B cell (primary cell): ENCODE measurements around the gene C7orf25. TPM values are rescaled to one million over a fixed set of nuclear protein-coding genes. Genes with fewer than 3 reads are reported as not detected.

ENCODE experiments used
- ATAC-seq: fragments of 200-7000 bp; cut with Tn5 transposase; one replicate; pipeline ENCODE4 v1.10.0; 2021; ENCODE audit warnings: low read depth, mild to moderate bottlenecking, moderate number of reproducible peaks, moderate library complexity
- CTCF ChIA-PET: fragments of 350-600 bp; sonication (Branson Sonifier 250); formaldehyde crosslinking; loops from one replicate; lab custom pipeline; 2021; ENCODE audit warnings: antibody characterized with exemption, inconsistent platforms; lab: Charles Lee
- POLR2A ChIA-PET: fragments of 350-600 bp; sonication (Branson Sonifier 250); formaldehyde crosslinking; loops from one replicate; lab custom pipeline; 2021; ENCODE audit warnings: antibody characterized with exemption; lab: Charles Lee
- DNase-seq: peaks from one replicate; pipeline ENCODE4 v3.0.0; 2013
- H2AFZ ChIP-seq: 2 replicates; pipeline ENCODE4 v1.6.1; 2012; ENCODE audit warnings: mild to moderate bottlenecking, low read depth, low read length; ENCODE audit not compliant: insufficient read depth, poor library complexity, severe bottlenecking
- H3K27ac ChIP-seq, 2 donors: 1 replicate in 1 of 2; 2 replicates in 1 of 2; pipeline ENCODE4 v1.5.1; 2012 to 2013; ENCODE audit warnings: low read length in 2 of 2, mild to moderate bottlenecking in 2 of 2, moderate library complexity in 1 of 2
- H3K27me3 ChIP-seq, 4 experiments: fragments of 200-600 bp in 1 of 4; sonication (generic) in 1 of 4; replicated peaks in 1 of 4; 1 replicate in 2 of 4; 2 replicates in 2 of 4; pipeline versions ENCODE4 v1.6.1 to v1.7.0; 2013 to 2016; ENCODE audit warnings: low read length in 3 of 4, mild to moderate bottlenecking in 2 of 4, mixed read lengths in 1 of 4, moderate library complexity in 1 of 4; ENCODE audit not compliant: insufficient read depth in 4 of 4, control insufficient read depth in 3 of 4; ENCODE audit errors: control extremely low read depth in 1 of 4
- H3K36me3 ChIP-seq, 2 experiments: replicated peaks in 1 of 2; 1 replicate in 1 of 2; 2 replicates in 1 of 2; pipeline versions ENCODE4 v1.6.1 to v1.7.1; 2013; ENCODE audit warnings: low read length in 1 of 2; ENCODE audit not compliant: insufficient read depth in 2 of 2, control insufficient read depth in 1 of 2; ENCODE audit errors: control extremely low read depth in 1 of 2, extremely low read depth in 1 of 2
- H3K4me1 ChIP-seq, 2 donors: fragments of 200-600 bp in 1 of 2; sonication (generic) in 1 of 2; 1 replicate in 1 of 2; 2 replicates in 1 of 2; pipeline versions ENCODE4 v1.5.1 to v1.6.1; 2013 to 2017; ENCODE audit warnings: low read length in 2 of 2; ENCODE audit not compliant: control insufficient read depth in 2 of 2, insufficient read depth in 2 of 2
- H3K4me2 ChIP-seq: replicated peaks from 2 replicates; pipeline ENCODE3; 2012; ENCODE audit warnings: mild to moderate bottlenecking, low read depth, low read length; ENCODE audit not compliant: poor library complexity, severe bottlenecking
- H3K4me3 ChIP-seq, 5 experiments: fragments of 200-600 bp in 1 of 5; sonication (generic) in 1 of 5; 1 replicate in 3 of 5; 2 replicates in 2 of 5; pipeline versions ENCODE4 v1.5.1 to v1.7.0; 2011 to 2016; ENCODE audit warnings: low read length in 4 of 5, mild to moderate bottlenecking in 4 of 5, low read depth in 2 of 5, control low read depth in 1 of 5, moderate library complexity in 1 of 5; ENCODE audit not compliant: insufficient read depth in 1 of 5; ENCODE audit errors: control extremely low read depth in 1 of 5, extremely low read depth in 1 of 5
- H3K79me2 ChIP-seq: fragments of 200-600 bp; sonication (generic); one replicate; pipeline ENCODE4 v1.6.0; 2016; ENCODE audit warnings: low read length; ENCODE audit not compliant: control insufficient read depth, insufficient read depth
- H3K9ac ChIP-seq: fragments of 200-600 bp; sonication (generic); 2 replicates; pipeline ENCODE4 v1.6.1; 2017; ENCODE audit warnings: mild to moderate bottlenecking, low read length, moderate library complexity
- H3K9me3 ChIP-seq, 3 donors: one replicate each; pipeline versions ENCODE4 v1.6.1 to v1.7.1; 2013; ENCODE audit warnings: low read length in 2 of 3; ENCODE audit not compliant: control insufficient read depth in 2 of 3, insufficient read depth in 1 of 3; ENCODE audit errors: control extremely low read depth in 1 of 3
- H4K20me1 ChIP-seq: 2 replicates; pipeline ENCODE4 v1.6.0; 2012; ENCODE audit warnings: mild to moderate bottlenecking, low read length; ENCODE audit not compliant: insufficient read depth, control insufficient read depth, poor library complexity, severe bottlenecking
- H3K27ac Mint-ChIP-seq: one replicate; pipeline ENCODE4 v1.8.0; 2021; ENCODE audit warnings: mixed read lengths
- H3K27me3 Mint-ChIP-seq: one replicate; pipeline ENCODE4 v1.8.0; 2021; ENCODE audit warnings: mixed read lengths
- H3K4me1 Mint-ChIP-seq: one replicate; pipeline ENCODE4 v1.8.0; 2021; ENCODE audit warnings: mixed read lengths
- H3K4me3 Mint-ChIP-seq: one replicate; pipeline ENCODE4 v1.8.0; 2021; ENCODE audit warnings: mixed read lengths
- H3K9me3 Mint-ChIP-seq: one replicate; pipeline ENCODE4 v1.8.0; 2022; ENCODE audit warnings: mixed read lengths; ENCODE audit not compliant: insufficient read depth
- CTCF ChIP-seq: fragments of 200-600 bp; IDR thresholded peaks from one replicate; pipeline ENCODE4 v1.8.0; 2022; ENCODE audit warnings: antibody characterized with exemption, mild to moderate bottlenecking
- EZH2 ChIP-seq: IDR thresholded peaks from 2 replicates; pipeline ENCODE4 v1.6.1; 2012; ENCODE audit warnings: borderline replicate concordance, low read depth, mild to moderate bottlenecking, moderate library complexity, low read length; ENCODE audit not compliant: insufficient read depth, poor library complexity, severe bottlenecking
- WGBS: methylation state at CpG from one replicate; pipeline ENCODE4 v1.1.5; 2013; ENCODE audit warnings: missing lambda C conversion rate; ENCODE audit not compliant: insufficient coverage; 5-methylcytosine and 5-hydroxymethylcytosine counted together
- intact Hi-C: fragments of 100-400 bp; cut with micrococcal nuclease; formaldehyde crosslinking; loops from one replicate; pipeline ENCODE4 v1.10.0; 2022
- polyA plus RNA-seq: library from polyadenylated mRNA; depleted of rRNA; stranded (reverse); fragments of >200 nt; gene quantifications from 2 replicates; pipeline ENCODE4 v1.2.3, GENCODE V29; 2012
- total RNA-seq, 2 donors: library from RNA; stranded (reverse); fragments of 120-200 nt in 1 of 2; gene quantifications; 1 replicate in 1 of 2; 2 replicates in 1 of 2; pipeline versions ENCODE4 v1.2.3 to v1.2.4, GENCODE V29; 2013 to 2022

The C7orf25 gene
- total and polyA plus RNA-seq, 2 donors (not counting 1 experiment from before 2014, with no cell fraction given) = 2.1 to 11.8 TPM

DNA sequence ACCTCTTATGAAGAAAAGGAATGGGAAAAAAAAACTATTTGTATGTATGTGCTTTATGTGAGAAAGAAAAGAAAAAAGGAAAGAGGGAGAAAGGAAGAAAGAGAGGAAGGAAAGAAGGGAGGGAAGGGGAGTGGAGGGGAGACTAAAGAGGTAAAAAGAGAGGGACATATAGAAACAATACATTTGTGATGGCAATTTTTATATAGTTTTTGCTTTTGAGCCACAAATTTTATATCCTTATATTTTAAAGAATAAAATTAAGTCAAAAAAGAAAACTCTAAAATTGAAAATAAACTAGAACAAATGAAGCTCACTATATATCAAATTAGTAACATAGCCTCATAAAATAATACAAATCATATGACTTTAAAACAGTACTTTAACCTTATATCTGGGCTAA, 11.0 kb downstream of the C7orf25 start:
- Histone ChIP-seq H2AFZ (no peak overlapping the region), H3K36me3 (no peaks in the 10 kb centered on the region), H3K4me2 (no peak overlapping the region), H3K27ac (no peak overlapping the region), H3K4me3 (no peak overlapping the region), H4K20me1 (no peaks in the 10 kb centered on the region), H3K79me2 (no peaks in the 10 kb centered on the region), H3K4me1 (no peaks in the 10 kb centered on the region), H3K9ac (no peak overlapping the region), H3K9me3 (no peaks in the 10 kb centered on the region), H3K27me3 (no peaks in the 10 kb centered on the region)
- H3K27me3 Mint-ChIP-seq = no peaks in the 10 kb centered on the region
- DNase-seq = no peak
- intact Hi-C loops = no loop called here
- ATAC-seq = no peak
- no peaks in the 10 kb centered on the region for H3K4me1 Mint-ChIP-seq
- no peak overlapping the region for H3K27ac Mint-ChIP-seq
- ChIA-PET CTCF (interaction anchor here (2.1 kb wide), 1 partner anchor 24 kb away, joined by 5 read pairs; no protein-coding TSS in a partner anchor), POLR2A (no interaction called here)
- no peak for TF ChIP-seq CTCF
- no peaks in the 10 kb centered on the region for H3K9me3 Mint-ChIP-seq
- H3K4me3 Mint-ChIP-seq = no peak overlapping the region

DNA sequence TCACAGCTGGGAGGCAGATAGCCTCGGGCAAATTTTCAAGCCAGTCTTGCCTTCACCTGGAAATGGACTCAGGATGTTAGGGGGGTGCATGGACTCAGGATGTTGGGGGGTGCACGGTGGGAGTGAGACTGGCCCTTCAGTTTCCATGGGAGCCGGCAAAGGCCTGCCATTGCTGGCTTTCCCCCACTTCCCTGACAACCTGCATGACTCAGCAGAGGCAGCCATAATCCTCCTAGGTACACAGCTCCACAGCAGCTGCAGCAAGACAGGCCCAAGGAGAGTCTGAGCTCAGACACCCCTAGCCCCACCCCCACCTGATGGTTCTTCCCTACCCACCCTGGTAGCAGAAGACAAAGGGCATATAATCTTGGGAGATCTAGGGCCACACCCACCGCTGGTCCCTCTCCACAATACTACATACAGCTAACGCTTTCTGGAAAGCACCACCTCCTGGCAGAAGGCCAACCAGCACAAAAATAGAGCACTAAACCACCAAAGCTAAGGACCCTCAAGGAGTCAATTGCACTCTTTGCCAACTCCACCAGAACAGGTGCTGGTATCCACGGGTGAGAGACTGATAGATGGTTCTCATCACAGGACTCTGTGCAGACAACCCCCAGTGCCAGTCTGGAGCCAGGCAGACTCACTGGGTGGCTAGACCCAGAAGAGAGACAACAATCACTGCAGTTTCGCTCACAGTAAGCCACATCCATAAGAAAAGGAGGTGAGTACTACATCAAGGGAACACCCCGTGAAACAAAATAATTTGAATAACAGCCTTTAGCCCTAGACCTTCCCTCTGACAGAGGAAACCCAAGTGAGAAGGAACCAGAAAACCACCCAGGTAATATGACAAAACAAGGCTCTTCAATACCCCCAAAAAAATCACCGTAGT, 18.3 kb downstream of the C7orf25 start:
- ATAC-seq (no peak), DNase-seq (no peak)
- peaks cover 3% of the 10 kb centered on the region for H3K9me3 Mint-ChIP-seq
- TF ChIP-seq EZH2 (no peak), CTCF (no peak)
- H3K4me3 Mint-ChIP-seq = no peak overlapping the region
- no peak overlapping the region for H3K4me2 ChIP-seq
- H4K20me1 ChIP-seq = no peaks in the 10 kb centered on the region
- H3K27me3 Mint-ChIP-seq = no peaks in the 10 kb centered on the region
- no peak overlapping the region for H3K27ac Mint-ChIP-seq
- whole genome bisulfite sequencing = 71% methylated on average over 7 of the region's 9 CpGs
- ChIA-PET POLR2A (interaction anchor here (0.6 kb wide), 1 partner anchor 39 kb away, joined by 7 read pairs; the partner anchor contains the start of genes MRPL32 and PSMA2), CTCF (interaction anchor here (1.7 kb wide), 1 partner anchor 17 kb away, joined by 5 read pairs; no protein-coding TSS in a partner anchor)
- H2AFZ ChIP-seq = no peak overlapping the region
- no peak overlapping the region for H3K9ac ChIP-seq
- H3K4me1 ChIP-seq = peaks cover 2 to 9% of the 10 kb centered on the region in 2 donors
- no peak overlapping the region for H3K4me3 ChIP-seq
- peaks cover 3% of the 10 kb centered on the region for H3K79me2 ChIP-seq
- no peaks in the 10 kb centered on the region for H3K36me3 ChIP-seq
- H3K27me3 ChIP-seq = no peaks in the 10 kb centered on the region
- H3K4me1 Mint-ChIP-seq = peaks cover 6% of the 10 kb centered on the region
- H3K9me3 ChIP-seq = no peaks in the 10 kb centered on the region
- no peak overlapping the region for H3K27ac ChIP-seq
- intact Hi-C loops = no loop called here
